ENCODE data around the gene MSX2. TPM values are rescaled to one million over a fixed set of nuclear protein-coding genes. Genes with fewer than 3 reads are reported as not detected.

The MSX2 gene
- total RNA-seq, 1 donor from 2014 or later, result 1.3 TPM

DNA sequence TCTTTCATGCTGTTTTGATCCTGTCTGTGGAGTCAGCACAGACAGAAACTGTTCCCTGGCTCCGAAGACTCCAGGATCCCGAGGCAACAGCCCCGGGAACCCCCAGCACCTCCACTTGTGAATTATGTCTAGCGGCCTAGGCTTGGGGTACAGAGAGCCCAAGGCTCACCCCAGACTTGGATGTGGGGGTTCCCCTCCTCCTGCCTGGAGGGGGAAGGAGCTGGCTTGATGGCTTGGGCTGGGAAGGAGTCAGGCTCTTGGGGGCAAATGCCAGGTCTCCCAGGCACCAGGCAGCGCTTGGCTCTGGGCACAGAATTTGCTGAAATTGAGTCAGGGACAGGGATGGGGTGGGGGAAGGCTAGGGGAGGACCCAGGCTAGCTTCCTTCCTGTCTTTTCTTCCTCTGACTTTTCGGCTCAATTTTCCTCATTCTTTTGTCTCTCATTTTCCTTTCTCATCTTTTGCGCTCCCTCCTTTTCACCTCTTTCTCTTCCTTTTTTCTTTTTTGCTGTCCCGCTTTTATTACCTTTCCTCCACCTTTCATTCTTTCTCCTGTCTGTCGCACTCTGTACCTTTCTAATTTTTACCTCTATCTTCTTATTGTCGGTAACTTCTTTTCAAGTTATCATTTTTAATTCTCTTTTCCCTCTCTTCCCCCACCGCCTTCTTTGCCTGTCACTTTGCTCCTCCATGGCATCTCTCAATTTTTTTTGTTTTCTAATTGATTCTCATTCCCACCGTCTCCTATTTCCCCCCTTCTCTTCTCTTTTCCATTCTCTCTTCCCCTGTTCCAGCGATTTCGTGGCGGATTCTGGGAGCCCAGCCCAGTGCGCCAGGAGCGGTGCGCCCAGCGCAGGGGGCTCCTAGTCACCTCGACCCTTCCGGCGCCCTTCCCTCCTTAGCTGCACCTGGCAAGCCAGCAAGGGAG is 10.5 kb downstream of the MSX2 start:
- H3K27me3 ChIP-seq (ENCODE audit: control insufficient read depth, insufficient read depth, low read length), result peaks cover 54% of the 10 kb centered on the region

DNA sequence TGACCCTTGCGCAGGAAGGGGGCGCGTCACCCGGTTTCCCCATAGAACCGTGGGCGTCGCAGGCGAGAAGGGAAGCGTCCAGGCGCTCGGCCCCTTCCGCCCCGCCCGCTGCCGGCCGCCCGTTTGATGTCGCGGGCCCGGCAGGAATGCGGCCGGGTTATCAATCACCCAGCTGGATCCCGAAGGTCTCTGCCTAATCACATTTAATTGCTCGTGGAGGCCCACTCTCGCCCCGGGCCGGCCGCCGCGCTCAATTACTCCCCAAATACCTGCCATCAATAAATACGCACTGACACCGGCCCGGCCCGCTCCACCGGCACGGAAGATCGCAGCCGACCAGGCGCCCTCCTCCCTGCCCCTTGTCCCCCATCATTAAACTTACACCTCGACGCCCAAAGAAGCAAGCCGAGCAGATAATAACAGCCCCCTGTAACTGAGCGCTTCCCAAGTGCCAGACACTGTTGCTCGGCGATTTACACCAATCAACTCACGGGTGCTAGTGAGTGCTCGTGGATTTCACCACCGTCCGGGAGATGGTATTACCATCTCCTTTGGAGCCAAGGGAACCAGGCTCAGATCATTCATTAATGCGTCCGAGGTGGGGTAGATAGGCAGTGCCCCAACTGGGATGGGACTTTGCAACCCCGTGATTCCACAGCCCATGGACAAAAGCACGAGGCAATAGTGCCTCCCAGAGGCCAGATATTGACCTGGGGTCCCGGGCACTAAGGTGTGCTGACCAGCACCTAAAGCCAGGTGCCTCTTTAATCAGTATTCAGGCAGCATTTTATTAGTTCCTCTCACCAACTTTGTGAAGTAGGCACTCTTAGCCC is 11.3 kb downstream of the MSX2 start:
- no peak overlapping the region for H3K4me3 ChIP-seq (ENCODE audit: low read depth, low read length)
- no peak for DNase-seq (ENCODE audit: low read depth)
- peaks cover 53% of the 10 kb centered on the region for H3K27me3 ChIP-seq (ENCODE audit: control insufficient read depth, insufficient read depth, low read length)
- H3K36me3 ChIP-seq (ENCODE audit: control insufficient read depth, insufficient read depth, low read length), result no peaks in the 10 kb centered on the region
- TF ChIP-seq, protein P1, sequence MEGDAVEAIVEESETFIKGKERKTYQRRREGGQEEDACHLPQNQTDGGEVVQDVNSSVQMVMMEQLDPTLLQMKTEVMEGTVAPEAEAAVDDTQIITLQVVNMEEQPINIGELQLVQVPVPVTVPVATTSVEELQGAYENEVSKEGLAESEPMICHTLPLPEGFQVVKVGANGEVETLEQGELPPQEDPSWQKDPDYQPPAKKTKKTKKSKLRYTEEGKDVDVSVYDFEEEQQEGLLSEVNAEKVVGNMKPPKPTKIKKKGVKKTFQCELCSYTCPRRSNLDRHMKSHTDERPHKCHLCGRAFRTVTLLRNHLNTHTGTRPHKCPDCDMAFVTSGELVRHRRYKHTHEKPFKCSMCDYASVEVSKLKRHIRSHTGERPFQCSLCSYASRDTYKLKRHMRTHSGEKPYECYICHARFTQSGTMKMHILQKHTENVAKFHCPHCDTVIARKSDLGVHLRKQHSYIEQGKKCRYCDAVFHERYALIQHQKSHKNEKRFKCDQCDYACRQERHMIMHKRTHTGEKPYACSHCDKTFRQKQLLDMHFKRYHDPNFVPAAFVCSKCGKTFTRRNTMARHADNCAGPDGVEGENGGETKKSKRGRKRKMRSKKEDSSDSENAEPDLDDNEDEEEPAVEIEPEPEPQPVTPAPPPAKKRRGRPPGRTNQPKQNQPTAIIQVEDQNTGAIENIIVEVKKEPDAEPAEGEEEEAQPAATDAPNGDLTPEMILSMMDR (IDR thresholded peaks at IDR 0.05; ENCODE audit: insufficient read depth, low read length, poor library complexity, severe bottlenecking), result peak; percentile 22

More for the DNA sequence above, 10.5 kb downstream of the MSX2 start:
- TF ChIP-seq, protein P1 (IDR thresholded peaks at IDR 0.05; ENCODE audit: insufficient read depth, low read length, poor library complexity, severe bottlenecking), result no peak
- no peak overlapping the region for H3K4me3 ChIP-seq (ENCODE audit: low read depth, low read length)
- no peaks in the 10 kb centered on the region for H3K36me3 ChIP-seq (ENCODE audit: control insufficient read depth, insufficient read depth, low read length)
- DNase-seq (ENCODE audit: low read depth), result no peak

- no peaks in the 10 kb centered on the region for H3K36me3 ChIP-seq (ENCODE audit: control insufficient read depth, insufficient read depth, low read length)
- TF ChIP-seq, protein P1 (IDR thresholded peaks at IDR 0.05; ENCODE audit: insufficient read depth, low read length, poor library complexity, severe bottlenecking), result no peak
- DNase-seq (ENCODE audit: low read depth), result peak; percentile 28
- no peak overlapping the region for H3K4me3 ChIP-seq (ENCODE audit: low read depth, low read length)
- peaks cover 47% of the 10 kb centered on the region for H3K27me3 ChIP-seq (ENCODE audit: control insufficient read depth, insufficient read depth, low read length)
These were observed 11.9 kb downstream of the MSX2 start for GRCh38 chr5:174736331-174736721.

DNA sequence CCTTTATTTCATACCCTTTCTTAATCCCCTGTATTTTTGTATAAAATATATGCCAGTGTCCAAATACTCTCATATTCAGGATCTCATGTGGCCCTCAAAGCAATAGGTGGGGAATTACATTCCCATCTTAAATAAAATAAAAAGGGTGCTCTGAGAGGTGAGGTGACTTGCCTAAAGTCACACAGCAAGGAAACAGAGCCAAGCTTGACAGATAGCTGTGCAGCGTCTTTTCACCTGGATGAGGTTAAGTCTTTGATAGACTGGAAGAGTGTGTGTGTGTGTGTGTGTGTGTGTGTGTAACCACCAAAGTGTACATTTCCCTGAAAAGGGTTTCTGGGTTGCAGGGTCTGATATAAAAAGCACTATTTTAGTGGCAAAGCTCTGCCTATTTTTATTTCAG is 12.4 kb downstream of the MSX2 start:
- peaks cover 43% of the 10 kb centered on the region for H3K27me3 ChIP-seq (ENCODE audit: control insufficient read depth, insufficient read depth, low read length)
- DNase-seq (ENCODE audit: low read depth), result no peak
- H3K36me3 ChIP-seq (ENCODE audit: control insufficient read depth, insufficient read depth, low read length), result no peaks in the 10 kb centered on the region
- no peak overlapping the region for H3K4me3 ChIP-seq (ENCODE audit: low read depth, low read length)
- TF ChIP-seq, protein P1 (IDR thresholded peaks at IDR 0.05; ENCODE audit: insufficient read depth, low read length, poor library complexity, severe bottlenecking), result no peak

- Histone ChIP-seq H3K27me3 (ENCODE audit: control insufficient read depth, insufficient read depth, low read length) (peaks cover 37% of the 10 kb centered on the region), H3K36me3 (ENCODE audit: control insufficient read depth, insufficient read depth, low read length) (no peaks in the 10 kb centered on the region), H3K4me3 (ENCODE audit: low read depth, low read length) (no peak overlapping the region)
- TF ChIP-seq, protein P1 (IDR thresholded peaks at IDR 0.05; ENCODE audit: insufficient read depth, low read length, poor library complexity, severe bottlenecking), result no peak
- DNase-seq (ENCODE audit: low read depth), result no peak
These were observed 12.9 kb downstream of the MSX2 start for GRCh38 chr5:174737330-174737729.
